Parathyroid adenoma (tissue), 2 donors: ENCODE results near the gene RORB.

Experiments used
- H2AFZ ChIP-seq: fragments of 300-600 bp; sonication (generic); one replicate; pipeline ENCODE4 v1.7.0; 2017; ENCODE audit warnings: antibody characterized with exemption, mild to moderate bottlenecking
- H3K27ac ChIP-seq: fragments of 300-600 bp; sonication (generic); one replicate; pipeline ENCODE4 v1.7.0; 2017
- H3K27me3 ChIP-seq: fragments of 300-600 bp; sonication (generic); one replicate; pipeline ENCODE4 v1.7.0; 2017; ENCODE audit warnings: low read length; ENCODE audit not compliant: control insufficient read depth, insufficient read depth
- H3K36me3 ChIP-seq: fragments of 300-600 bp; sonication (generic); one replicate; pipeline ENCODE4 v1.7.0; 2017; ENCODE audit warnings: low read length; ENCODE audit not compliant: control insufficient read depth, insufficient read depth
- H3K4me1 ChIP-seq: fragments of 300-600 bp; sonication (generic); one replicate; pipeline ENCODE4 v1.7.0; 2017; ENCODE audit warnings: control low read depth
- H3K4me2 ChIP-seq: fragments of 300-600 bp; sonication (generic); one replicate; pipeline ENCODE4 v1.7.0; 2017; ENCODE audit warnings: low read length
- H3K4me3 ChIP-seq: fragments of 300-600 bp; sonication (generic); one replicate; pipeline ENCODE4 v1.7.0; 2017; ENCODE audit warnings: low read depth, low read length
- H3K79me2 ChIP-seq: fragments of 300-600 bp; sonication (generic); one replicate; pipeline ENCODE4 v1.7.0; 2017; ENCODE audit warnings: control low read depth
- H3K9ac ChIP-seq: fragments of 300-600 bp; sonication (generic); one replicate; pipeline ENCODE4 v1.7.0; 2017; ENCODE audit warnings: mild to moderate bottlenecking
- H3K9me3 ChIP-seq: fragments of 300-600 bp; sonication (generic); one replicate; pipeline ENCODE4 v1.7.0; 2017; ENCODE audit warnings: low read length; ENCODE audit not compliant: control insufficient read depth
- CTCF ChIP-seq: fragments of 300-600 bp; sonication (generic); IDR thresholded peaks from one replicate; pipeline ENCODE4 v1.7.0; 2017; ENCODE audit warnings: antibody characterized with exemption, mild to moderate bottlenecking
- donor health status: primary hyperparathyroidism.

Gene RORB

DNA sequence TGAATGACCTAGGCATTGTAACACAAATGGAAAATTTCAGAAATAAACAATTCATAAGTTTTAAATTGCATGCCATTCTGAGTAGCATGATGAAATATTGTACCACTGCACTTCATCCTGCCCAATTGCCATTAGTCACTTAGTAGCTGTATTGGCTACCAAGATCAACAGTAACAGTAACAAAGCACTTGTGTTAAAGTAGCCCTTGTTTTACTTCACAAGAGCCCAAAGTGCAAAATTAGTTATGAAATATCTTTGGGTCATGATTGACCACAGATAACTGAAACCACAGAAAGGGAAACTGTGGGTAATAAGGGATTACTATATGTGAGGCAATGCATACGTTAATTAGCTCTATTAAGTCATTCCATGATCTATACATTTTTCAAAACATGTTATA is 33.3 kb upstream of the RORB start:
- no peaks in the 10 kb centered on the region for H3K79me2 ChIP-seq
- H3K9ac ChIP-seq, result no peak overlapping the region
- no peak for TF ChIP-seq CTCF
- H3K27ac ChIP-seq, result no peak overlapping the region
- H3K4me1 ChIP-seq, result no peaks in the 10 kb centered on the region
- H2AFZ ChIP-seq, result no peak overlapping the region
- H3K36me3 ChIP-seq, result no peaks in the 10 kb centered on the region
- H3K9me3 ChIP-seq, result no peaks in the 10 kb centered on the region
- no peaks in the 10 kb centered on the region for H3K27me3 ChIP-seq
- H3K4me3 ChIP-seq, result no peak overlapping the region
- no peak overlapping the region for H3K4me2 ChIP-seq

DNA sequence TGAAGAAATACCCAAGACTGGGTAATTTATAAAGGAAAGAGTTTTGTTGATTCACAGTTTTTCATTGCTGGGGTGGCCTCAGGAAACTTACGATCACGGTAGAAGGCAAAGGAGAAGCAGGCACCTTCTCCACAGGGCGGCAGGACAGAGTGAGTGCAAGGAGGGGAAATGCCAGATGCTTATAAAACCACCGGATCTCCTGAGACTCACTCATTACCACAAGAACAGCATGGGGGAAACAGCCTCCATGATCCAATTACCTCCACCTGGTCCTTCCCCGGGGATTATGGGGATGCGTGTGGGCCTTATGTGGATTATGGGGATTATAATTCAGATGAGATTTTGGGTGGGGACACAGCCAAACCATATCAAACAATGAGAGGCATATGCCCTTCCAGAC is 18.5 kb upstream of the RORB start:
- no peak overlapping the region for H3K9ac ChIP-seq
- H3K79me2 ChIP-seq, result no peaks in the 10 kb centered on the region
- H3K36me3 ChIP-seq, result no peaks in the 10 kb centered on the region
- H3K4me2 ChIP-seq, result no peak overlapping the region
- no peak for TF ChIP-seq CTCF
- H2AFZ ChIP-seq, result no peak overlapping the region
- no peaks in the 10 kb centered on the region for H3K4me1 ChIP-seq
- H3K27ac ChIP-seq, result no peak overlapping the region
- H3K27me3 ChIP-seq, result no peaks in the 10 kb centered on the region
- H3K4me3 ChIP-seq, result no peak overlapping the region
- no peaks in the 10 kb centered on the region for H3K9me3 ChIP-seq

GRCh38 chr9:74479711-74480110 is 17.4 kb upstream of the RORB start:
- Histone ChIP-seq H3K4me1 (no peaks in the 10 kb centered on the region), H3K9ac (no peak overlapping the region), H3K36me3 (no peaks in the 10 kb centered on the region), H2AFZ (no peak overlapping the region), H3K79me2 (no peaks in the 10 kb centered on the region), H3K9me3 (no peaks in the 10 kb centered on the region), H3K4me2 (no peak overlapping the region), H3K27me3 (no peaks in the 10 kb centered on the region), H3K4me3 (no peak overlapping the region), H3K27ac (no peak overlapping the region)
- no peak for TF ChIP-seq CTCF

- Histone ChIP-seq H2AFZ (no peak overlapping the region), H3K36me3 (no peaks in the 10 kb centered on the region), H3K27ac (no peak overlapping the region), H3K79me2 (no peaks in the 10 kb centered on the region), H3K4me2 (no peak overlapping the region), H3K27me3 (no peaks in the 10 kb centered on the region), H3K9me3 (no peaks in the 10 kb centered on the region), H3K9ac (no peak overlapping the region), H3K4me3 (no peak overlapping the region), H3K4me1 (no peaks in the 10 kb centered on the region)
- TF ChIP-seq CTCF, result no peak
These were observed 9.7 kb upstream of the RORB start for GRCh38 chr9:74487395-74487794.

DNA sequence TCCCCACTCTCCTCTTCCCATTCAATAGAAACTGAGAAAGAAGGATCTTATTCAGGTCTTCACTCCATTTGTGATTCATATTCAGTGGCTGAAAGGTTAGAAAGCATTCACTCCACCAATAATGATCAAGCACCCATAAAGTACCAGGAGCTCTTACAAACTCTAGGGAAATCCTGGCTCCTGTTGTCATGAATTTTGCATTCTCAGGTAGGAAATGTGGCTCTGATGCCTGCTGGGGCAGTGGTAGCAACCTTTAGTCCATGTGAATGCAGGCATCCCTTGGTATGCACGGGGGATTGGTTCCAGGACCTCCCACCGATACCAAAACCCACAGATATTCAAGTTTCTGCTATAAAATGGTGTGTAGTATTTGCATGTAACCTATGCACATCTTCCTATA is 3.6 kb upstream of the RORB start:
- Histone ChIP-seq H3K9me3 (no peaks in the 10 kb centered on the region), H3K4me2 (no peak overlapping the region), H3K27me3 (no peaks in the 10 kb centered on the region), H3K4me1 (no peaks in the 10 kb centered on the region), H3K36me3 (no peaks in the 10 kb centered on the region), H3K4me3 (no peak overlapping the region), H2AFZ (no peak overlapping the region), H3K79me2 (no peaks in the 10 kb centered on the region), H3K27ac (no peak overlapping the region), H3K9ac (no peak overlapping the region)
- no peak for TF ChIP-seq CTCF
